GM21619 (cell line): ENCODE data around the gene TCF20.
A peak's percentile ranks its signal among the peaks of the same experiment; 100 is the strongest.

ENCODE experiments used
- ATAC-seq: cut with Tn5 transposase; IDR thresholded peaks from one replicate; pipeline ENCODE4 v1.9.1; 2021; ENCODE audit not compliant: unreplicated experiment

The TCF20 gene

GRCh38 chr22:42270510-42271190 lies at the start of gene TCF20:
Gene TCF20 (minus strand): TSS chr22:42270653. CDS start chr22:42215305, 55,348 bp downstream.
- ATAC-seq = peak; percentile 56

- no peak for ATAC-seq
Measured at GRCh38 chr22:42319386-42319785, 48.9 kb upstream of the TCF20 start.

DNA sequence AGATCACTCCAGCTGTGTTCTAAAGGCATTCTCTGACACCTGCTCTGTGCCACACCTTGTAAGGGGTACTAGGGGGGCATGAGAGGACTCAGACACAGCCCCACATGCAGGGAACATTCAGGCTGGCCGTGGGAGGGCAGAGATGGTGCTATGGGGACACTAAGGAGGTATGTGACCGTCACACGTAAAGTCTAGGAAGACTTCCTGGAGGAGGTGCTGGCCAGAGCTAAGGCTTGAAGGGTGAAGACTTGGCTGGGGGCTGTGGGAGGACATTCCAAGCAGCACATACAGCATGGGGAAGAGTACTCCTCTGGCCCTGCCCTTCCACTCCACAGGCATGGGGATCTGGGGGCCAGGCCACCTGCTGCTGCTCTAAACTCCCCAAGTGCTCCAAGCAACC lies 48.5 kb upstream of the TCF20 start:
- ATAC-seq = no peak

DNA sequence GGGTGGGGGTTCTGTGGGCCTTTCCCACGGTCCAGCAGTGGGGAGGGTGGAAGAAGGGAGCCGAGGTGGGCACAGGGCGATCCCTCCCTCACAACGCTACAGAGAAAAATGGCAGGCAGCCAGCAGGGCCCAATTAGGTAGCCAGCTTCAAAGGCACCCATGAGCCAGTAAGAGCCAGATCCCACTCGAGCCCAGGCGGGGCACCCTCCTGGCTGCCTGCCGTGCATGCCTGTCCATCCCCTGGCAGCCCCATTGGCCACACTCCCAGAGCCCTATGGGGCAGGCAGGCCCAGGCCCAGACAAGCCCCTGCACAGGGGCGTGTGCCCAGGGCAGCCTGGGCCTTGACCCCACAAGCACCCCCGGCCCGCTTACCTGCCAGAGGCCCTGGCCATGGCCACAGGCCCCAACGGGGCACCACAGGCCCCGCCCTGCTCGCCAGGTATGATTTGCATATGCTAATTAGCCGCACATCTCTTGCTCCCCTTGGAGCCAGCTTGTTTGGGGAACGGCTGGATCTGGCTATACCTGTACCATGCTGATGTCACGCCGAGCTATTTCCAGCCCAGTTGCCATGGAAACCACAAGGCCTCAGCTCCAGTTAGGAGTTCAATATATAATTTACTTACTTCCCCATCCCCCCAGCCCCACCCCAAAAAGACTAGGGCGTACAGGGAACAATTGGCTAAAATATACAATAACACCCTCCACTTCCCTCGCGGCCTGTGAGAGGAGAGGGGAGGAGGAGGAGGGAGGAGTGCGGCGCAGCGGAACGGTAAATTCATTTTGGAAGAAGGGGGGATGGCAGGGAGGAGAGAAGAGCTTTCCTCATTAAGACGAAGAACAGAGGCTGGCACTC lies 47.5 kb upstream of the TCF20 start:
- no peak for ATAC-seq

DNA sequence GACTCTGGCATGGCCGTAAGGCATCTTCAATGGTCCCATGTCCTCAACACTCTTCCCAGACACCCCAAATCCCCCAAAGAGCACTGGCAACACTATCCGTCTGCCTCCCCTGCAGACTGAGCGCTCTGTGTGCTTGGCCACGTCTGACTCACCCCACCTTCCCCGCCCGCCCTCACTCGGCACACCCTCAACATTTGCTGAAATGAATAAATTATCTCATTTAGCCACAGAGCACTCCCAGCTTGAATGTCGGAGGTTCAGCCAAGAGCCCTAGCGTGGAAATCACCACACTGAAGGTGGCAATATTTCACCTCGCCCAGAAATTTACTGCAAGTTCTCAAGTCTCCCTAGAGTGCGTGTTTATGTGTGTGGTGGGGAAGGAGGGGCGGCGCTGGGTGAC lies 46.6 kb upstream of the TCF20 start:
- ATAC-seq = no peak

- ATAC-seq = no peak
Measured at GRCh38 chr22:42315392-42315756, 44.9 kb upstream of the TCF20 start.

GRCh38 chr22:42314709-42315391 lies 44.4 kb upstream of the TCF20 start:
- no peak for ATAC-seq

- no peak for ATAC-seq
Measured at GRCh38 chr22:42313804-42314581, 43.5 kb upstream of the TCF20 start.

- no peak for ATAC-seq
Measured at GRCh38 chr22:42313204-42313603, 42.8 kb upstream of the TCF20 start.

DNA sequence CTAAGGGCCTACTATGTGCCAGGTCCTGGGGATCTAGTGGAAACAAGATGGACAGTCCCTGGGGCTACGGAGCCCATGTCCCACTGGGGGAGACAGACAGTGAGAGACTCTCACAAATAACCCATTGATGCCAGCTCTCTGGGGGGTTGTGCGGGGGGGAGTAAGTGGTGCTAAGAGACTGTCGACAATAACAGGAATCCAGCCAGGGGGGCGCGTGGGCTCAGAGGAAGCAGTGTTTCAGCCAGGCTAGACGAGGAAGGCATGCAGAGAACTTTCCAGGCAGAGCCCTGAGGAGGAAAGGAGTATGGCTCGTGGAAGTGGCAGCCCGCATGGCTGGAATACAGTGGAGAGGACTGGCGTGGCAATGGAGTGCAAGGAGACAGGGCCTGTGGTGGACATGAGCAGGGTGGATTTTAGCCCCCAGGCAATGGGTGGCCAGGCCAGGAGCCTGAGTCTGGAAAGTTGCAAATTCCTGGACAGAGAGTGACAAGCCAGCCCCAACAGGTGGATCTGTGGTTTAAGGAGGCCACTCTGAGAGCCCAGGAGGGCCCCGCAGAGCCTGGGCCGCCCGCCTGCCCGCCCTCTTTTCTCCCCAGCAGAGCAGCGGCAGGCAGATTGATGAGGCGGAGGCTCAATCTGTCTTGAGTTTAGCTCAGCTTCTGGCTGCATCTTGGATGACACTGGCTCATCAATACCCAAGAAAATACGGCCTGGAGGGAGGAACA lies 40.0 kb upstream of the TCF20 start:
- no peak for ATAC-seq

DNA sequence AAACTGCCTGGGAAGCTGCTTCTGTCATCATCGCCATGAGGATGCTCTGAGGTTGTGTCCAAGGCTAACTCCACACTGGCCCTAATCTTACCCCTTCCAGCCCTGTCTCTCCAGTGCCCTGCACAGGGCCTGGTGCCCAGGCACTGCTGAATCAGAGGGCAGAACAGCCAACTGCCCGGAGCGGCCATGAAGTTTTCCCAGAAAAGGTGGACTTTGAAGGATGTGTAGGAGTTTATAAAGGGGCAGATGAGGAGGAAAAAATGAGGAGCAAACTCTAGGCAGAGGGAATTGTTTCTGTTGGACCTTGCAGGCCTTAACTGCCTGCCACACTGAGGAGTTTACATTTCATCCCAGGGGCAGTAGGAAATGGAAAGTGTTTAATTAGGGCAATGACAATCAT lies 39.4 kb upstream of the TCF20 start:
- ATAC-seq = no peak

DNA sequence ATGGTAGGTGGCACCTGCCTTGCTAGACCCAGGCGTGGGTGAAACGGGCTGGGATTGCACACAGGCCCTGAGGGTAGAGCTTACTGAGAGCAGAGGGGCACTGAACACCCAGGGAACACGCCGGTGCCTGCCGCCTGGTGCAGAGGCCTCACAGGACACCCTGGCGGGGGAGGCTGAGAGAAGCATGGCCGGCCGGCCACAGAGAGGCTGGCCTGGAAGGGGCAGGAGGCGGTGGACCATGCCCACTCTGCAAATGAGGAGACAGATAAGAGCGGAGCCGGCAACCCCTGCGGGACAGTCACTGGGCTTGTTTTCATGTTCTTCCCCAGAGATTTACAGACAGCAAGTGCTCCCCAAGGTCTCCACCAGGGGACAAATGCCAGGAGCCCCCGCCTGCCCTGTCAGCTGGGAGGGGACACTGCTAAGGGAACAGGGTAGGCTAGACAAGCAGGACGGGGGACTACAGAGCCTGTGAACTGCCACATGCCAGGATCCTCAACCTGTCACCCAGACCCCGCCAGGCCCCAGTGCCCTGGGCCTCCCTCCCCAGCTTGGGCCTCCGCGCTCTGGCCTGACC lies 38.5 kb upstream of the TCF20 start:
- no peak for ATAC-seq

DNA sequence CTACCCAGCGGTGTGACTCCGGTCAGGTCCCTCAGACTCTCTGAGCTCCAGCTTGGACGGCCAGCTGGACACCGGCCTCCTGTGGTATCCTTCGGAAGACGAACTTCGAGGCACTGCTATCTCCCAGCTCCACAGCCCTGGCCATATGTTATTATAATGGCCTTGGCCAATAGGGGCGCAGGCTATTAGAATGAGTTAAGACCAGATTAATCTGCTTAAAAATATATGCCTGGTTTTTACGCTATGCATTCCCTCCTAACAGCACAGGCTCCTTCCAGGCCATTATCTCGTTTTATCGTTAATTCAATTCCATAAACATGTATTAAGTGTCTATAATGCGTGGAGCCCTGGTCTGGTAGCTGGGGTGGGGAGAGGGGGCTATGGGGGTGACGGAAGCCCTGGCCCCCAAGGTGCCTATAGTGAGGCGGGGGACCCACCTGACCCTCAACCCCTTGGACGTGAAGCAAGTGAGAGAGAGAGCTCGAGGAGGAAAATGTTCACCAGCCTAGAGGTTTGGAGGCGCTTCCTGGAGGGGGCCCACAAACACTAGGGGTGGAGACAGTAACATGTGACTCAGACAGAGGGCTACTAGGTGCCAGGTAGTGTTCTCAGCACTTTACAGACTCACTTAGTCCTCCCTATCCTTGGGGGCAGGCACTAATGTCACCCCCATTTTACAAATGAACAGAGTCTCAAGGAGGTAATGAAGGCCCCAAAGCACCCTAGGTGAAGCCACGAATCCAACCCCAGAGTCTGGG lies 37.5 kb upstream of the TCF20 start:
- ATAC-seq = no peak

DNA sequence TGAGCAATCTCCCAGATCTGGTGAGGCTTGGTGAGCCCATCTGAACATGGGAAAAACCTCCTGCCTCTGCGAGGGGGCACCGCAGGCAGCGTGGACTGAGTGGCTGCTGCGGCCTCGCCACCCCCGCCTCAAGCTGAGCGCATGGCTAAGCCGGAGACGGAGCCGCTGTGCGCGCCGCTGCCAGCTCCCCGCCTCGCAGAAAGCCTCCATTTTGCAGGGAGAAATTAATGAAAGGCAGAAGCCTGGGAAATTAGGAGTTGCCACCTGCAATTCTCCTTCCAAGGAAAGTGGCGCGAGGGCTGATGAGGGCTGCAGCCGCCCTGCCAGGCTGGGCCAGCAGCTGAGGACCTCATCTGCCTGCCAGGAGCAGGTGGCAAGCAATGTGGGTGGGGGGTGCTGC lies 35.6 kb upstream of the TCF20 start:
- ATAC-seq = no peak

DNA sequence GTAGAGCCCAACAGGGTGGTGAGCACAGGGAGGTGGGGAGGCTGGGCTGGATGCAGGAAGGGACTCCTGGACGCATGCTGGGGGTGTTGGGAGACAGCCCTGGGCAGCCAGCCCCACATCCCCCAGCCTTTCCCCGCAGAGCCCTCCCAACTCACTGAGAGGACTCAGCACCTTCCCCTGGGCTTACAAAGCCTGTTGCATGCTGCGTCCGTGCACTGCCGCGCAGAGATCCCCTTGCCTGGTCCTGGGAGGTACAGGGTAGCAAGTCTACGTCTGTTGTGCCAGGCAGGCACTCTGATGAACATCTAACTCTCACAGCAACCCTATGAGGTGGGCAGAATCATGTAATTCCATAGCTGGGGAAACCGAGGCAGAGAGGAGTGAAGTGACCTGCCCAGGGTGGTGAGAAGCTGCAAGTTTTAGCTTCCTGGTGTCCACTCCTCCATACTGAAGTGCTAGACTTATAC lies 33.9 kb upstream of the TCF20 start:
- no peak for ATAC-seq

DNA sequence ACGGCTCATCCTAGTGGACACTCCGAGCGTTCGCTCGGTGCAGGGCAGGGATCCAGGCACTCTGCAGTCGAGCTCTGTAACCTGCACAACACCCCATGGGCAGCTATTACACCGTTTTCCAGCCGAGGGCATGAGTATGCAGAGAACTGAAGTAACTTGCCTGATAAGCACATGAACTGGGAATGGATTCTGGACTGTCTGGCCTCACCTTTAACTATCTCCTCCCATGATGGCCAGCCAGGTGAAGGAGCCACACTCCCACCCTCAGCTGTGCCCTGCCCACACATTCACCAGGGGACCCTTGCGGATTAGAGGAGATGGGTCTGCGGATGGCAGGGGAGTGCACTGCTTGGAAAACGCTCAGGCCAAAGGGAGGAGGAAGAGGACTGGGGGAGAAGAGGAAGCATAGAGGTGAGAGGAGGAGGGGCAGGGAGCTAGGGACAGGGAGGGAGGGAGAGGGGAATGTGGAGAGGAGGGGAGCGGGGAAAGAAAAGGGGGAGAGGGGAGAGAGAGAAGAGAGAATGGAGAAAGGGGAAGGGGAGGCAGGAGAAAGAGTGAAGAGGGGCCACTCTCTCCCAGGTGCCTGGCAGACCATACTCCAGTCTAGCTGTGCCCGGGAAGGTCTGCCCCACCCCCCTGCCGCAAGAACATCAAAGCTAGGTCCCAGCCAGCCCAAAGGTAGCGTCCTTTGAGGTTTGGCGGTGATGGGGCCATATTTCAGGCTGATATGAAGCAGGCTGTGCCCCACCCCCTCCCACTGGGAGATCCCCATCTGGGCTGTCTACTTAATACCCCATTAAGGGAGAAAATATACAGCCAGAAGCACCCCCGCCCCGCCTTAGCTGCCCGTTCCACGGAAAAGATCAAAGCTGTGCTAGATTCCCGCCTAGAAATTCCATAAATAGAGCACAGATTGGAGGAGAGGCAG lies 33.2 kb upstream of the TCF20 start:
- no peak for ATAC-seq

GRCh38 chr22:42301742-42302102 lies 31.3 kb upstream of the TCF20 start:
- no peak for ATAC-seq

GRCh38 chr22:42301077-42301741 lies 30.8 kb upstream of the TCF20 start:
- ATAC-seq = no peak
